ENCODE results near the gene POLD4.
A peak's percentile ranks its signal among the peaks of the same experiment; 100 is the strongest.
"Not testable (repeated sequence)": the region's sequence is repeated elsewhere in the genome, so short reads cannot be mapped to it uniquely, and the experiment has no call there.

The POLD4 gene

GRCh38 chr11:67352546-67353316 lies 615 bp downstream of the POLD4 start:
- DNase-seq (ENCODE audit: low read depth): no peak

GRCh38 chr11:67351275-67352005 lies 1.9 kb downstream of the POLD4 start:
- peak; percentile 51 for DNase-seq (ENCODE audit: low read depth)

DNA sequence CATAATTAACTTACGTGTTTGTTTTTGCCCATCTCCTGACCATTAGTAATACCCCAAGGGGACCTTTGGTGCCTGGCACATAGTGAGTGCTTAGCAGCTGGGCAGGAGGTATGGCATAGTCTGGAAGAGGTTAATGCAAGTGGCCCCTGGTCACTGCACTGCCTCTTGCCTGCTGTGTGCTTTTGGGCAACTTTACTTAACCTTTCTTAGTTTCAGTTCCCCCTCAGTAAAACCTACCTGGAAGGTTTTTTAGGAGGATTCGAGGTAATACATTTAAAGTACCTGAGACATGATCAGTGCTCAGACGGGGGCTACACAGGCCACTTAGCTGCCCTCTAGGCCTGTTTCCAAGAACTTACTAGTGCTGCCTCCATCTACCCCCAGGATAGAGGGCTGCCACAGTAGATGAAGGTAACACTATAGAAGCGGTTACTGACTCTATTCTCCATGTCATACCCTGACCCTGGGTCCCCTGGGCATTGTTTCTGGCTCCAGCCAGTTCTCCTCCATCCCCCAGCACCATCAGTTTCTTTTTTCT lies 3.3 kb downstream of the POLD4 start:
- DNase-seq (ENCODE audit: low read depth): no peak

GRCh38 chr11:67349457-67349856 lies 3.9 kb downstream of the POLD4 start:
- no peak for DNase-seq (ENCODE audit: low read depth)

DNA sequence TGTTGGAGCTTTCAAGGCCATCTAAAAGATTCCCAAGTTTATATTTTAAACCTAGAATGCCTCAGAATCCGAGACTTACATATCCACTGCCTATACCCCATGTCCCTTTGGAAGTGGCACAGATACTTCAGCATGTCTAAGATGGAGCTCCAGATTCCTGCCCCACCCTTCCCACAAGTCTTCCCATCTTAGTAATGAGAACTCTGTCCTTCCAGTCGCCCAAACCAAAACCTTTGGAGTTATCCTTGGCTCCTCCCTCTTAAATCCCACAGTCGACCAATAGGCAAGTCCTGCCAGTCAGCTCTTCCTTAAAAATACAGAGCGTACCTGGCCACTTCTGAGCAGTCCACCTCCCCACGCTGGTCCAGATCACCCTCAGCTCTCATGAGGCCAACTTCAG lies 4.3 kb downstream of the POLD4 start:
- no peak for DNase-seq (ENCODE audit: low read depth)

- DNase-seq (ENCODE audit: low read depth): no peak
These were observed 5.2 kb downstream of the POLD4 start for GRCh38 chr11:67347964-67348749.

DNA sequence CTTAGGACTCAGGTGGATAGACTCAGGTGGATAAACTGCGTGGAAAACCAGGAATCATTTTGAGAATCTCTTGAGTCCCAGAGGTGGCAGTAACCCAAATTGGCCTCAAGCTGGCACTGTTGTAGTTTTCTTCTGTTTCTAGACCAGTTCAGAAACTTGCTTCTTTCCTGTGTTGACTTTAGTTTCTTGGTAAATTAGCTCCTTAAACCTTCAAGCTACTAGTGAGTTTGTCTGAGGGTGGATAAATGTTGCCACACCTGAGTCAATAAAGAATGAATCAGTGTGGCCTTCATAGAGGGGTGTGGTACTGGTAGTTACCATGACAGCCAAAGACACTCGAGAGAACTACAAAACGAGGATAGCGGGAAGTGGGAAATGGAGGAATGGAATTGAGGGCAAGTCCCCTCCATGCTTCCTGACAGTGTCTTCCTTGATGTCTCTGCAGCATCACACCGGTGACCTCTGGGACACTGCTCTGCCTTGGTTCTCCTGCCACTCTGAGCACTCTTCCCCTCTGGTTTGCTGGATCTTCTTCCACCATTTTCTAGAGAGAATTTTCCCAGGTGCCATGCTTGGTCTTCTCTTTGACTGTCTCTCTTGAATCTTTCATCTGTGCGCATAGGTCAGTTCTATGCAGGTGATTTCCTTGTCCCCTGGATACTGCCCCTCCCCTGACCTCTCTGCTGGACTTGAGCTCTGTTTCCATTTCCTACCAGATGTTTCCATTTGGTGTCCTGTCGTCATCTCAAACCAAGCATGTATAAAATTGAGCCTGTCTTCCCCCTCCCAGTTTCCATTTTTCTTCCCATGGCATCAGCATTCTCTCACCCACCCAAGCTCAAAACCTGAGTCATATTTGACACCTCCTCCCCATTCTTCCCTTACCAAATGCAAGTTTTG lies 7.2 kb downstream of the POLD4 start:
- no peak for DNase-seq (ENCODE audit: low read depth)

DNA sequence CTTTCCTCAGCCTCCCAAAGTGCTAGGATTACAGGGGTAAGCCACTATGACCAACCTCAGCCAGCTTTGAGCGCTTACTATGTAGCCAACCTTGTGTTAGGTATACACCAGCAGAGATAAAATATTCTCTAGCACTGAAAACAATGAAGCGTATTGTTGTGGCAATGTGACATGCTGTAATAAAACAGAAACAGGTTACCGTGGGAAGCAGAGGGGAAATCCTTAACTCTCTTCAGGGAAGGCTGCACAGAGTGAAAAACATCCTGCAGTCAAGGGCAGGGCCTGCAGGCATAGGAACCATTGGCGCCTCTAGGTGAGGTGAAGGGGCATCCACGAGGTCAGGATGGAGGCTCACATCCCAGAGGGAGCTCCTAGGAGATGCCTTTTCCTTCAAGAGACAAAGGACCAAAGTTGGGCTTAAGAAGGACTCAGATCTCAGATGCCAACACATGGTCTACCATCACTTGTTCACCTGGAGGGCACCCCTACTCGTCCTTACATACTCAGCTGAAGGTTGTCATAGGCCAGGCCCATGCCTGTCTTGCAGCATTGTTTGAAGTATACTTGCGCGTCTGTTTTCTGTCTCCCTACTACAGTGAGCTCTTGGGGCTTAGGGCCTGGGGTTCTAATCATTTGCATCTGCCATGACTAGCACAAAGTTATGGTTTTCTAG lies 8.0 kb downstream of the POLD4 start:
- no peak for DNase-seq (ENCODE audit: low read depth)

- DNase-seq (ENCODE audit: low read depth): no peak
These were observed 9.1 kb downstream of the POLD4 start for GRCh38 chr11:67344264-67344663.

GRCh38 chr11:67337257-67337656 lies 16.1 kb downstream of the POLD4 start:
- DNase-seq (ENCODE audit: low read depth): no peak

DNA sequence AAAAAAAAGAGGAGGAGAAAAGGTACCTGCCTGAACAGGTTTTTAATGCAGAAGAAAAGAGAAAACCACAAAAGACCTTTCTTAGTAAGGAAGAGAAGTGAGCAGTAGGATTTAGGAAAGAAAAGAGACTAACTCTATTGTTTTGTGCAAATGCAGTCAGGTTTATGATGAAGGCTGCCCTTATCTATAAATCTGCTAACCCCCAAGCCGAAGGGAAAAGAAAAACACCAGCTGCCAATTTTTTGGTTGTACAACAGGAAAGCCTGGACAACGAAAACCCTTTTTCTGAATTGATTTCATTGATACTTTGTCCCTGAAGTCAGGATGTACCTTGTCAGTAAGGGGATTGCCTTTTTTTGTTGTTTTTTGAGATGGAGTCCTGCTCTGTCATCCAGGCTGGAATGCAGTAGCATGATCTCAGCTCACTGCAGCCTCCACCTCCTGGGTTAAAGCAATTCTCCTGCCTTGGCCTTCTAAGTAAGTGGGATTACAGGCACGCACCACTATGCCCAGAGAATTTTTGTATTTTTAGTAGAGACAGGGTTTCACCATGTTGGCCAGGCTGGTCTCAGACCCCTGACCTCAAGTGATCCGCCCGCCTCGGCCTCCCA lies 21.2 kb downstream of the POLD4 start:
- DNase-seq (ENCODE audit: low read depth): no peak

DNA sequence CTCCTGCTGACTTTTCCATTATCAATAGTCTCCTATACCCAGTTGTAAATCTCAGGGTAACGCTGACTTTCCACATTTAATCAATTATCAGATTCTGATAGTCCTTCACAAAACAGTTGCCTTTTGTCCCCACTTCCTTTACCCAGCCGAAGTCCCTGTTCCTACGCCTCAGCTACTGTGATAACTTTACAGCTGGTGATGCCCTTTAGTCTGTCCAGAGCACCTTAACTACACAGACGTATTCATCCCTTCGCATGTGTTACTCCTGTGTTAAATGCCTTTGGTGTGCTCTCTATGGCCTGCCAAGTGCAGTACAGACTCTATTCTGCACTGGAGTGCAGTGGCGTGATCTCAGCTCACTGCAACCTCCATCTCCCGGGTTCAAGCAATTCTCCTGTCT lies 29.8 kb downstream of the POLD4 start:
- DNase-seq (ENCODE audit: low read depth): no peak

DNA sequence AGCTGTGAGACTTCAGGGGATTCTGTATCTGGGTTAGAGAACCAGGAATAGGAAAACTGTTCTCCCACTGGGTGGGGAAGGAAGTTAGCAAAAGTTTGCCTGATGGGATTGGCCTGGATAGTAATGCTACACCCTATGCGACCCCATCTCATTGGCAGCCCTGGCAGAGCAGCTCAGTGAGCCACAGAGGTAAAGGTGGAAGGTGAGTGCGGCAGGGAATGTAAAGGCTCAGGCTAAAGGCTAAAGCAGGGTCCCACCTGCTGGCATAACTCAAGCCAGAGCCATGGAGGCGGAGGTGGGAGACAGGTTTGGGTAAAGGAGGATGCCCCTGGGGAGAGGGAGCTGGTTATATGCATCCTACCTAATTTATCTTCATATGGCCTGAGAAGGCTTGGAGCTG lies 31.3 kb downstream of the POLD4 start:
- DNase-seq (ENCODE audit: low read depth): no peak

- no peak for DNase-seq (ENCODE audit: low read depth)
These were observed 32.0 kb downstream of the POLD4 start for GRCh38 chr11:67321313-67321871.

DNA sequence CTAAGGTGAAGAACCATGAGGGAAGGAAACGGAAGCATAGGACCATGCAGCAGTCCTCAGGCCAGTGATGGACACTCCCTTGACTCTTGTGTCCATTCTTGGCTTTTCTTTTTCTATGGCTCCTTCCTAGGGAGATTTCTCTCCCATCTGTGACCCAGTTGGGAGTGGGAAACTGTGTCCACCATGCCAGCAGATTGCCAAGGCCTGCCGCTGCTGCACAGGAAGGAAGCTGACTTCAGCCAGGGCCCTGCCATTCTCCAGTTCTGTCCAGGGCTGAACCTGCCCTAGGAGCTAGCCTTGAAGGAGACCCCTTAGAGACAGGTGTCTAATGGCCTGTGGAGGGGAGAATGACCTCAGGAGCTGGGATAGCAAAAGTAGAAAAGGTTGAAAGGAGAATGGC lies 32.7 kb downstream of the POLD4 start:
- DNase-seq (ENCODE audit: low read depth): no peak

DNA sequence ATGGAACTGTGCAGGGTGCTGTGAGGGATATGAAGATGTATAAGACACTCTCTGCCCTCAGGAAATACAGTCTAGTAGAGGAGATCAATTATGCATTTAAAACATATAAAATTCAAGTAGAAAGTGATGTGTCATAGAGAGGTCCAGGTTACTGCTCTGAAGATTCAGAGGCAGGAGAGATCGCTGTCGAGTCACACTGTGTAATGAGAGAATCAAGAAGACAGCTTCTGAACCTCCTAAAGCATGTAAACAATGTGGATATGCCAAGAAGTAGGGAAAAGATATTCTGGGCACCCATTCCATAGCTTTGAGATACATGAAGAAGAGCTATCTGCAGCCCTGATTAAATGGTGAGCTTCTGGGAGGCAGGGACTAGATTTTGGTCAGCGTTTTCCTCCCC lies 33.3 kb downstream of the POLD4 start:
- no peak for DNase-seq (ENCODE audit: low read depth)

DNA sequence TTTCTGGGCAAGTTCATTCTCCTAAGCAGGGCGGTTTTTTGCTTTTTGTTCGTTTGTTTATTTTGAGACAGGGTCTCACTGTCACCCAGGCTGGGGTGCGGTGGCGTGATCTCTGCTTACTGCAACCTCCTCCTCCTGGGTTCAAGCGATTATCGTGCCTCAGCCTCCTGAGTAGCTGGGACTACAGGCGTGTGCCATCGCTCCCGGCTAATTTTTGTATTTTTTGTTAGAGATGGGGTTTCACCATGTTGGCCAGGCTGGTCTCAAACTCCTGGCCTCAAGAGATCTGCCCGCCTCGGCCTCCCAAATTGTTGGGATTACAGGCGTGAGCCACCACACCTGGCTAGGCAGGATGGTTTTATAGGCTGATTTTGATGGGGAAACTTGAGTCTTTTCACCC lies 34.5 kb downstream of the POLD4 start:
- DNase-seq (ENCODE audit: low read depth): not testable (repeated sequence)

DNA sequence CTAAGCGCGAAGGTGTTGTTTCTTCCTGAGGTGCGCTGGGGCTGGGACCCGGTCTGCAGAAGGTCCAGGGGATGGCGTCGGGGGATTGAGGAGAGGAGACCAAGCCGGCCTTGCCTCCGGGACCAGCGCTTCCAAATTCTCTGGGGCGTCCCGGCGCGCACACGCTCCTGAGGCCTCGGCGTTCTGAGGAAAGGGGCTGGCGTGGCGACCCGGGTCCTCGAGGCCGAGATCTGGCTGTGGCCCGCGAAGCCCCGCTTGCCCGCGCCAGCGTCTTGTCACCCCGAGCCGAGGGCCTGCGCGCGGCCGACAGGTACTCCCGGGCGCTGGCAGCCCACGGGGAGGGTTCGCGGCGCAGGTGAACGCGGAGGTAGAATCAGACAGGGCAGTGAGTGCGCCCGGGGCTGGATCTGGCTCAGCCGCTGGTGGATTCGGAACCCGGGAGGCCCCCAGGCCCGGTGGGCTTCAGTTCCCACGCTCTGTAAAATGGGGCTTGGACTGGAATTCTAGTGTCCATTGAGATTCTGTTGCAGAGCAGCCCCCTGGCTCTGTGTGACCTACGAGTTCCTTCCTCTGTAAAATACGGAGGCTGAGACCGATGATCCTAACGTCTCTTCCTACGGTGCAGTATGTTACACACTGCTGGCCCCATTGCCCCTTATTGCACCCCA lies 35.3 kb downstream of the POLD4 start:
- DNase-seq (ENCODE audit: low read depth): no peak

DNA sequence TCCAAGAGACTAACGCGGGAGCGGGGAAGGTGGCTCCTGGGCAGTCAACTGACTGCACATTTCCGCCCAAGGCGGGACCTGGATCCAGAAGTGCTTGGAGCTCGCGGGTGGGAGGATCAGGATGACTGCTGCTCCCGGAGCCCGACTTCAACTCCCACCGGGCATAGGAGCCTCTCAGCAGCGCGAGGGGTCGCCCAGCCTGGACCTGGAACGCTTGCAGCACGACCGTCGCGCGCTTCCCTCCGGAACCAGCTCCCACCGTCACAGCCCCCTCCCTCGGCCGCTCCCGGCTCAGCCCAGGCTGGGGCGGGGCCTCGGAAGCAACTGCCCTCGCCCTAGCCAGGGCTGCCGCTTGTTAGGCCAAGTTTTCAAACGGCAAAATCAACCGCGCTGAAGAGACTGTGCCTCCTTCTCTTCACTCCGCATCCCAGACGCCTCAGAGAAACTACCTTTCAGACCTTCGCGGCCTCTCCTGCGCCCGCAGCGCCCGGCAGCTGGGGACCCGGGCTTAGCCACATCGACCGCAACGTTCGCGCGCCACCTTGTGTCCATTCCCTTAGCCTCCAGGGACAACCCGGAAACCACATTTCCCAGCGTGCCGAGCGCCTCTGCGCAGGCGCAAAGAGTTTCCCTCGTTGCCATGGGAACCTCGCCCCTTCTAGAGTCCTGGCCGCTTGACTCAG lies 36.0 kb downstream of the POLD4 start:
- peak; percentile 99 for DNase-seq (ENCODE audit: low read depth)
